HepG2 (cell line): Measurements from ENCODE around the gene PRIMA1. TPM values are rescaled to one million over a fixed set of nuclear protein-coding genes. Genes with fewer than 3 reads are reported as not detected.

Experiments
- ADNP ChIP-seq: sonication (generic); formaldehyde crosslinking; IDR thresholded peaks from 2 replicates; pipeline ENCODE4 v1.4.0; 2020; ENCODE audit warnings: missing genetic modification reagents
- ATAD3A ChIP-seq: sonication (generic); formaldehyde crosslinking; IDR thresholded peaks from 2 replicates; pipeline ENCODE4 v1.4.0; 2020; ENCODE audit warnings: missing genetic modification reagents
- BCL6 ChIP-seq: IDR thresholded peaks from 2 replicates; pipeline ENCODE4 v1.6.1; 2016; ENCODE audit warnings: missing genetic modification reagents, missing compliant biosample characterization
- CBX5 ChIP-seq: sonication (generic); formaldehyde crosslinking; IDR thresholded peaks from 2 replicates; pipeline ENCODE4 v1.4.0; 2020; ENCODE audit warnings: missing genetic modification reagents, borderline replicate concordance
- CENPX ChIP-seq: sonication (generic); formaldehyde crosslinking; IDR thresholded peaks from 2 replicates; pipeline ENCODE4 v1.9.0; 2021; ENCODE audit warnings: mild to moderate bottlenecking, missing genetic modification reagents, moderate library complexity
- E2F5 ChIP-seq: sonication (generic); formaldehyde crosslinking; conservative IDR thresholded peaks from 2 replicates; pipeline ENCODE4 v1.4.0; 2020; ENCODE audit warnings: missing genetic modification reagents
- ETS1 ChIP-seq: sonication (generic); formaldehyde crosslinking; IDR thresholded peaks from 2 replicates; pipeline ENCODE4 v1.4.0; 2020; ENCODE audit warnings: missing genetic modification reagents
- FLYWCH1 ChIP-seq: sonication (generic); formaldehyde crosslinking; IDR thresholded peaks from 2 replicates; pipeline ENCODE4 v1.8.1; 2023; ENCODE audit warnings: mild to moderate bottlenecking, missing genetic modification reagents
- HDAC6 ChIP-seq: fragments of 200-600 bp; sonication (generic); IDR thresholded peaks from 2 replicates; pipeline ENCODE4 v1.7.0; 2017; ENCODE audit warnings: mild to moderate bottlenecking, antibody characterized with exemption, low read length, low read depth
- JUNB ChIP-seq: sonication (generic); formaldehyde crosslinking; IDR thresholded peaks from 2 replicates; pipeline ENCODE4 v1.8.0; 2022; ENCODE audit warnings: missing genetic modification reagents, mild to moderate bottlenecking, borderline replicate concordance
- MAX ChIP-seq: IDR thresholded peaks from 2 replicates; pipeline ENCODE4 v1.6.1; 2012; ENCODE audit warnings: inconsistent platforms
- NFIB ChIP-seq: sonication (generic); formaldehyde crosslinking; IDR thresholded peaks from 2 replicates; pipeline ENCODE4 v1.9.0; 2021; ENCODE audit warnings: missing genetic modification reagents, mild to moderate bottlenecking, borderline replicate concordance
- NR2C2 ChIP-seq: sonication (generic); formaldehyde crosslinking; IDR thresholded peaks from 2 replicates; pipeline ENCODE4 v1.4.0; 2020; ENCODE audit warnings: missing genetic modification reagents, mild to moderate bottlenecking, moderate library complexity, borderline replicate concordance
- ONECUT2 ChIP-seq: sonication (generic); formaldehyde crosslinking; IDR thresholded peaks from 2 replicates; pipeline ENCODE4 v1.4.0; 2020; ENCODE audit warnings: missing genetic modification reagents
- PAXIP1 ChIP-seq: sonication (generic); formaldehyde crosslinking; conservative IDR thresholded peaks from 2 replicates; pipeline ENCODE4 v1.4.0; 2020; ENCODE audit warnings: mild to moderate bottlenecking, missing genetic modification reagents, moderate library complexity
- PHB2 ChIP-seq: fragments of 450-650 bp; IDR thresholded peaks from 2 replicates; pipeline ENCODE4 v1.6.1; 2018; ENCODE audit not compliant: partially characterized antibody
- POLR2AphosphoS2 ChIP-seq: IDR thresholded peaks from 2 replicates; pipeline ENCODE4 v1.6.1; 2011; ENCODE audit warnings: low read depth, low read length, improper control_type of control experiment
- RBAK ChIP-seq: sonication (generic); formaldehyde crosslinking; IDR thresholded peaks from 2 replicates; pipeline ENCODE4 v1.5.1; 2020; ENCODE audit warnings: mild to moderate bottlenecking, missing genetic modification reagents
- RCOR2 ChIP-seq: IDR thresholded peaks from 2 replicates; pipeline ENCODE4 v1.6.1; 2016; ENCODE audit warnings: missing biosample characterization, missing genetic modification reagents
- RFX1 ChIP-seq: fragments of 450-650 bp; IDR thresholded peaks from 2 replicates; pipeline ENCODE4 v1.6.1; 2017
- SAFB2 ChIP-seq: sonication (generic); formaldehyde crosslinking; IDR thresholded peaks from 2 replicates; pipeline ENCODE4 v1.5.1; 2020; ENCODE audit warnings: missing genetic modification reagents, low read depth, mild to moderate bottlenecking, borderline replicate concordance
- SETDB1 ChIP-seq: sonication (generic); formaldehyde crosslinking; IDR thresholded peaks from 2 replicates; pipeline ENCODE4 v1.5.1; 2020; ENCODE audit warnings: missing genetic modification reagents, mild to moderate bottlenecking, borderline replicate concordance
- TMF1 ChIP-seq: sonication (generic); formaldehyde crosslinking; IDR thresholded peaks from 2 replicates; pipeline ENCODE4 v1.8.1; 2022; ENCODE audit warnings: low read depth, missing genetic modification reagents
- YY1 ChIP-seq: IDR thresholded peaks from 2 replicates; pipeline ENCODE4 v1.6.1; 2011; ENCODE audit warnings: low read length, low read depth, moderate library complexity, mild to moderate bottlenecking; ENCODE audit not compliant: insufficient read depth, insufficient replicate concordance
- ZNF180 ChIP-seq: sonication (generic); formaldehyde crosslinking; IDR thresholded peaks from 2 replicates; pipeline ENCODE4 v1.4.0; 2020; ENCODE audit warnings: low read depth, missing genetic modification reagents, borderline replicate concordance
- ZNF780A ChIP-seq: sonication (generic); formaldehyde crosslinking; IDR thresholded peaks from 2 replicates; pipeline ENCODE4 v1.8.0; 2022; ENCODE audit warnings: mild to moderate bottlenecking, missing genetic modification reagents, moderate library complexity
- polyA plus RNA-seq, 8 experiments: library from polyadenylated mRNA; depleted of rRNA in 3 of 8; stranded (reverse) in 7 of 8; unstranded in 1 of 8; fragments of >200 nt; fragmentation: Illumina TruSeq in 4 of 8; extraction: Trizol in 4 of 8; gene quantifications; 2 replicates each; pipeline versions ENCODE4 v1.2.1 to v1.2.3, GENCODE V29; 2011 to 2016; ENCODE audit warnings: low read depth in 4 of 8, missing spikeins in 1 of 8, mixed read lengths in 1 of 8; ENCODE audit not compliant: insufficient read depth in 1 of 8
- total RNA-seq, 5 experiments: library from RNA; depleted of rRNA; stranded (reverse); fragments of >200 nt; fragmentation: Illumina TruSeq; extraction: Trizol; gene quantifications; 2 replicates each; pipeline ENCODE4 v1.2.3, GENCODE V29; 2016; ENCODE audit warnings: low read depth in 1 of 5
- TF ChIP-seq, protein P1 (sequence below): sonication (generic); formaldehyde crosslinking; IDR thresholded peaks from 2 replicates; pipeline ENCODE4 v1.8.0; 2022; ENCODE audit warnings: mild to moderate bottlenecking, missing genetic modification reagents, moderate library complexity

Gene PRIMA1
- total and polyA plus RNA-seq, 2 of the 13 experiments (the other 11 are each of a cell fraction or from before 2014, with no cell fraction given): 2.4 to 3.2 TPM

- TF ChIP-seq ZNF780A (CRISPR knock-in tag) (no peak), SETDB1 (no peak), RBAK (no peak), CENPX (CRISPR knock-in tag) (no peak), CBX5 (CRISPR knock-in tag) (no peak), E2F5 (CRISPR knock-in tag) (no peak), ATAD3A (CRISPR knock-in tag) (no peak), POLR2AphosphoS2 (no peak), YY1 (no peak), NR2C2 (peak; percentile 49; the same call in 1 of the 2 replicates), FLYWCH1 (no peak), JUNB (CRISPR knock-in tag) (no peak), PHB2 (no peak), ONECUT2 (CRISPR knock-in tag) (no peak), RFX1 (no peak), NFIB (CRISPR knock-in tag) (no peak), PAXIP1 (CRISPR knock-in tag) (peak; percentile 78), ETS1 (CRISPR knock-in tag) (no peak), ADNP (CRISPR knock-in tag) (no peak), HDAC6 (no peak), MAX (peak; percentile 60), ZNF180 (CRISPR knock-in tag) (no peak), TMF1 (CRISPR knock-in tag) (no peak), BCL6 (CRISPR knock-in tag) (peak; percentile 71), SAFB2 (CRISPR knock-in tag) (no peak), RCOR2 (CRISPR knock-in tag) (peak; percentile 63)
- TF ChIP-seq, protein P1, sequence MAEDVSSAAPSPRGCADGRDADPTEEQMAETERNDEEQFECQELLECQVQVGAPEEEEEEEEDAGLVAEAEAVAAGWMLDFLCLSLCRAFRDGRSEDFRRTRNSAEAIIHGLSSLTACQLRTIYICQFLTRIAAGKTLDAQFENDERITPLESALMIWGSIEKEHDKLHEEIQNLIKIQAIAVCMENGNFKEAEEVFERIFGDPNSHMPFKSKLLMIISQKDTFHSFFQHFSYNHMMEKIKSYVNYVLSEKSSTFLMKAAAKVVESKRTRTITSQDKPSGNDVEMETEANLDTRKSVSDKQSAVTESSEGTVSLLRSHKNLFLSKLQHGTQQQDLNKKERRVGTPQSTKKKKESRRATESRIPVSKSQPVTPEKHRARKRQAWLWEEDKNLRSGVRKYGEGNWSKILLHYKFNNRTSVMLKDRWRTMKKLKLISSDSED (CRISPR knock-in tag): no peak
Observed at GRCh38 chr14:93778453-93778852, 9.8 kb downstream of the PRIMA1 start (continued).
